Stimulated activated CD8-positive, alpha-beta memory T cell treated with anti-CD3 and anti-CD28 coated beads, Interleukin-4, amount 100 ng/mL, for 24 hours (primary cell): ENCODE results near the gene HPSE2.

Source experiments
- DNase-seq: peaks from one replicate; pipeline ENCODE4 v3.0.0-alpha.2; 2020; ENCODE audit warnings: low read depth

HPSE2 gene

GRCh38 chr10:98410759-98411158, 824.9 kb downstream of the HPSE2 start:
- DNase-seq, result no peak

DNA sequence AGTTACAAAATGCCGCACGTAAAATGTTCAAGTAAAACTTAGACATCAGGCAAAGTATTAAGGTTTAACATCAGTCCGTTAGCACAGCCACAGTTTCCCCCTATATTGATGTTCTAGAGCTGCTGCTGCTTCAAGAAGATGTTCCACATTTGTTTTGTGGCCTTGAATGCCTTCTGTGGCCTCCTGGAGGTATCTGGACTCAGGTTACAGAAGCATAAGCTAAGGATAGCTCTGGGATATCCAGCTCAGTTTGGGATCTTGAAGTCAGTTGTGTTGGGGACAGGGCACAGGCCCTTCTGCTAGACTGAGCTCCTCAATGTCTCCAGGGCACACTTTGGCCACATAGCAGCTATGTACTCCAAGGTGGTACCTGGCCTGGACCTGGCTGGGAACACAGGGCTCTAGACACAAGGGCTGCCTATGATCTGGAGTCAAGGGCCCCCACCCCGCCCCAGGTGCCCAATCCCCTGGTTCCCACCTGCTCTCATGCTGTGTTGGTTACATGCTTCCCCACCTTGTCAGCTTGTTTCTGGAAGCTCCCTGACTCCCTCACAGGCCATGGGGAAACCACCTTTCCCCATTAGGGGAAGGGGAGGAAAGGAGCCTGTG, 825.4 kb downstream of the HPSE2 start:
- no peak for DNase-seq

DNA sequence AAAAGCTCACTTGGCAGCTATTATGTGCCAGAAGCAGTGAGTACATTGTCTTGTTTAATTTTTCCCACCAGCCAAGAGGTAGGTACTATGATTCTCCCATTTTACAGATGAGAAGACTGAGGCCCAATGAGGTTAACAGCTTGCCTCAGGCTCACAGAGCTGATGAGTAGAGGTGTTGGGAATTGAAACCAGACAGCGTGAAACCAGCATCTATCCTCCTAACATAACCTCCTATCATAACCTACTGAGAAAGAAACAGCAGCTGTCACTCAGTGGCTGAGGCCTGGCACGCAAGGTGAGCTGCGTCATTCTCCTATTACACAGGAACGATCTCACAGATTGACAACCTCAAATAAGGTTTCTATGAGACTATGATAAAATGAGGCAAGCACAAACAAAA, 826.9 kb downstream of the HPSE2 start:
- DNase-seq, result no peak

DNA sequence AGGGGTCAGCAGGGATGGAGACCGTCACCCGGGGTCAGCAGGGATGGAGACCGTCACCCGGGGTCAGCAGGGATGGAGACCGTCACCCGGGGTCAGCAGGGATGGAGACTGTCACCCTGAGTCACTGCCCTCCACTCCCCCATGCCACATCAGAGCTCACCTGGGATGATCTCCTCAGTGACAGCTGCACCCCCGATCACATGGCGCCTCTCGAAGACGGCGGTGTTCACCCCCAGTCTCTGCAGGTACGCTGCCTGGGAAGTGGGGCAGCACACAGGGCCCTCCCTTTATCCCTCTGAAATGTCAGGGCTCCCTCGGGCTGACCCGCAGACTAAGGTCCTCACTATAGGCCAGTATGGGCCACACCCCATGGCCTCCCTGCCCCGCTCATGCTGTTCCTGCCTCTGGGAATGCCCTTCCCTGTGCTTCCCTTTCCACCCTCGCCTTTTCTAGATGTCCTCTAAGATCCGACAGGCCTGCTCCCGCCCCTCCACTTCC, 827.9 kb downstream of the HPSE2 start:
- DNase-seq, result no peak
